ENCODE results near the gene CCDC33. TPM values are rescaled to one million over a fixed set of nuclear protein-coding genes. Genes with fewer than 3 reads are reported as not detected.

Gene CCDC33
- total and polyA plus RNA-seq, 10 donors, result 0.08 TPM; not detected in 9

DNA sequence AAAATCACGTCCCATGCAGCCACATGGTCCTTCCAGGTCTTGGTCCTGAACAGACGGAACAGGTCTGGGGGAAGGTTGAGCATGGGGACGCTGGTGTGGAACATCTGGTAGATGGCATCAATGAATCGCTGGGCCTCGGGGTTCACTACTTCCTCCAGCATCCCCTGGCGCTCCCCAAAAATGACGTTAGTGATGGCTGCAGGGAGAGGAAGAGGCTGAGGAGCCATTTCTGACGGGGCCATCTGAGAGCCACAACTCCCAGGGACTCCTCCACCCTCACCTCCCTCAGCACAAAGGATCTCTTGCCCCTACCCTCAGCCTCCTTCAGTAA is 107.6 kb downstream of the CCDC33 start:
- TF ChIP-seq POLR2AphosphoS5 (IDR thresholded peaks at IDR 0.05), result no peak
- no peak for TF ChIP-seq POLR2A (IDR thresholded peaks at IDR 0.05)
- TF ChIP-seq, protein P1, sequence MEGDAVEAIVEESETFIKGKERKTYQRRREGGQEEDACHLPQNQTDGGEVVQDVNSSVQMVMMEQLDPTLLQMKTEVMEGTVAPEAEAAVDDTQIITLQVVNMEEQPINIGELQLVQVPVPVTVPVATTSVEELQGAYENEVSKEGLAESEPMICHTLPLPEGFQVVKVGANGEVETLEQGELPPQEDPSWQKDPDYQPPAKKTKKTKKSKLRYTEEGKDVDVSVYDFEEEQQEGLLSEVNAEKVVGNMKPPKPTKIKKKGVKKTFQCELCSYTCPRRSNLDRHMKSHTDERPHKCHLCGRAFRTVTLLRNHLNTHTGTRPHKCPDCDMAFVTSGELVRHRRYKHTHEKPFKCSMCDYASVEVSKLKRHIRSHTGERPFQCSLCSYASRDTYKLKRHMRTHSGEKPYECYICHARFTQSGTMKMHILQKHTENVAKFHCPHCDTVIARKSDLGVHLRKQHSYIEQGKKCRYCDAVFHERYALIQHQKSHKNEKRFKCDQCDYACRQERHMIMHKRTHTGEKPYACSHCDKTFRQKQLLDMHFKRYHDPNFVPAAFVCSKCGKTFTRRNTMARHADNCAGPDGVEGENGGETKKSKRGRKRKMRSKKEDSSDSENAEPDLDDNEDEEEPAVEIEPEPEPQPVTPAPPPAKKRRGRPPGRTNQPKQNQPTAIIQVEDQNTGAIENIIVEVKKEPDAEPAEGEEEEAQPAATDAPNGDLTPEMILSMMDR (IDR thresholded peaks at IDR 0.05 in 8 of 11, conservative IDR thresholded peaks at IDR 0.05 in 3 of 11), result no peak
- H3K27ac ChIP-seq, result no peak overlapping the region
- WGBS, 5 donors, result 83 to 90% (median 88%) methylated on average over 8 of the region's 8 CpGs
- intact Hi-C loops (cut with DNase I; ENCODE audit: low total_unique reads), result no loop called here
- H3K27me3 ChIP-seq (replicated peaks in 1 of 7), result no peaks in the 10 kb centered on the region
- H3K36me3 ChIP-seq, result no peaks in the 10 kb centered on the region
- DNase-seq, result no peak
- H3K4me3 ChIP-seq, result no peak overlapping the region
- H3K4me1 ChIP-seq, result no peaks in the 10 kb centered on the region
- no peaks in the 10 kb centered on the region for H3K9me3 ChIP-seq

GRCh38 chr15:74345051-74345450 is 108.9 kb downstream of the CCDC33 start:
- Histone ChIP-seq H3K27me3 (replicated peaks in 1 of 7) (no peaks in the 10 kb centered on the region), H3K36me3 (no peaks in the 10 kb centered on the region), H3K27ac (no peak overlapping the region), H3K4me3 (no peak overlapping the region), H3K4me1 (no peaks in the 10 kb centered on the region), H3K9me3 (no peaks in the 10 kb centered on the region)
- intact Hi-C loops (cut with DNase I; ENCODE audit: low total_unique reads), result no loop called here
- 85 to 90% (median 87%) methylated on average over 10 of the region's 10 CpGs for WGBS, 5 donors
- TF ChIP-seq POLR2AphosphoS5 (IDR thresholded peaks at IDR 0.05) (no peak), POLR2A (IDR thresholded peaks at IDR 0.05) (no peak)
- TF ChIP-seq, protein P1 (IDR thresholded peaks at IDR 0.05 in 8 of 11, conservative IDR thresholded peaks at IDR 0.05 in 3 of 11), result no peak
- peak; percentile 52 for DNase-seq

DNA sequence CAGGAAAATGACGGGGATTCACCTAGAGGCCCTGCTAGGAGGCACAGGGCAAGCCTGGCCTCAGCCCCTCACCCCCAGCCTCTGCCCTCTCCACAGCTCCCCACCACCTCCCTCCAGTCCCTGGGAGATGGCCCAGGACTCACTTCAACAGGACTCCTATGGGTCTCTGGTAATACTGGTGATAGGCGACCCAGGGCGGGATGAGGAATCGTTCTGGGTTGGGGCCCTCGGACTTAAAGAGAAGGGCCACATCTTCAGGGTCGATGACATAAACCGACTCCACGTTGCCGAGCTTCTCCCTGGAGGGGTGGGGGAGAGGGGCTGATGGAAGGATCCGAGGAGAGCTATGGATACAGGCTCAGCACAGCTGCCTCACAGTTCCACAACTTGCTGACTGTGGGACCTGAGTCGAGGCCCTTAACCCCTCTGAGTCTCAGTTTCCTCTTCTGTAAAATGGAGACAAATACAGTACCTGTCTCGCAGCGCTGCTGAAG is 111.7 kb downstream of the CCDC33 start:
- intact Hi-C loops (cut with DNase I; ENCODE audit: low total_unique reads), result no loop called here
- 84 to 95% (median 91%) methylated on average over 9 to 13 of the region's 13 CpGs for WGBS, 5 donors
- no peak for DNase-seq
- H3K27me3 ChIP-seq (replicated peaks in 1 of 7), result no peaks in the 10 kb centered on the region
- no peak overlapping the region for H3K4me3 ChIP-seq
- H3K9me3 ChIP-seq, result no peaks in the 10 kb centered on the region
- H3K4me1 ChIP-seq, result no peaks in the 10 kb centered on the region
- no peaks in the 10 kb centered on the region for H3K36me3 ChIP-seq
- TF ChIP-seq POLR2A (IDR thresholded peaks at IDR 0.05), result no peak
- TF ChIP-seq, protein P1 (IDR thresholded peaks at IDR 0.05 in 8 of 11, conservative IDR thresholded peaks at IDR 0.05 in 3 of 11), result no peak
- no peak for TF ChIP-seq POLR2AphosphoS5 (IDR thresholded peaks at IDR 0.05)
- H3K27ac ChIP-seq, result no peak overlapping the region

GRCh38 chr15:74349241-74349778 is 113.2 kb downstream of the CCDC33 start:
- intact Hi-C loops (cut with DNase I; ENCODE audit: low total_unique reads), result no loop called here
- Histone ChIP-seq H3K4me1 (no peaks in the 10 kb centered on the region), H3K27me3 (replicated peaks in 1 of 7) (peaks cover 0 to 5% (median 0%) of the 10 kb centered on the region in 7 donors), H3K27ac (no peak overlapping the region), H3K9me3 (peaks cover 0 to 12% (median 9%) of the 10 kb centered on the region in 8 donors), H3K4me3 (no peak overlapping the region), H3K36me3 (no peaks in the 10 kb centered on the region)
- TF ChIP-seq POLR2AphosphoS5 (IDR thresholded peaks at IDR 0.05), result no peak
- TF ChIP-seq POLR2A (IDR thresholded peaks at IDR 0.05), result no peak
- TF ChIP-seq, protein P1 (IDR thresholded peaks at IDR 0.05 in 8 of 11, conservative IDR thresholded peaks at IDR 0.05 in 3 of 11), result no peak
- WGBS, 5 donors, result 95 to 97% (median 96%) methylated on average over 3 of the region's 3 CpGs
- no peak for DNase-seq

Data from spleen (tissue), 11 donors.